A549 (cell line): ENCODE measurements around the gene CABYR.

ENCODE experiments used
- CTCF ChIP-seq: fragments of >200 bp; sonication (Bioruptor Twin); formaldehyde crosslinking; IDR thresholded peaks from 3 replicates; pipeline ENCODE4 v1.5.1; 2016
- HMGXB4 ChIP-seq: fragments of 250-450 bp; sonication (Bioruptor Pico); IDR thresholded peaks from 2 replicates; pipeline ENCODE4 v1.5.0; 2021; ENCODE audit warnings: mild to moderate bottlenecking, moderate library complexity, borderline replicate concordance
- JUNB ChIP-seq: fragments of >200 bp; sonication (Bioruptor Twin); formaldehyde crosslinking; IDR thresholded peaks from 2 replicates; pipeline ENCODE4 v1.6.1; 2016
- POLR2A ChIP-seq: IDR thresholded peaks from 2 replicates; pipeline ENCODE4 v1.6.1; 2012; ENCODE audit warnings: mild to moderate bottlenecking, low read length

- TF ChIP-seq JUNB (no peak), POLR2A (no peak), CTCF (no peak), HMGXB4 (no peak)
Measured at GRCh38 chr18:24153397-24153796, 14.5 kb downstream of the CABYR start.
